Body of pancreas (tissue), 4 donors: ENCODE measurements around the gene LIN52. TPM values are rescaled to one million over a fixed set of nuclear protein-coding genes. Genes with fewer than 3 reads are reported as not detected.

Source experiments
- ATAC-seq: fragments of 150-250 bp; one replicate; pipeline ENCODE4 v1.9.1; 2016
- DNase-seq, 4 donors: peaks; one replicate each; pipeline ENCODE4 v3.0.0-alpha.2; 2019
- H3K27ac ChIP-seq, 4 donors: fragments of 200-600 bp; sonication (generic); 1 replicate in 3 of 4; 2 replicates in 1 of 4; pipeline versions ENCODE4 v1.5.1 to v1.6.1; 2016 to 2019; ENCODE audit warnings: mild to moderate bottlenecking in 1 of 4, mixed read lengths in 1 of 4, moderate library complexity in 1 of 4
- H3K27me3 ChIP-seq, 2 donors: fragments of 200-600 bp; sonication (generic); one replicate each; pipeline ENCODE4 v1.6.0; 2016; ENCODE audit warnings: mild to moderate bottlenecking in 1 of 2
- H3K36me3 ChIP-seq, 2 donors: fragments of 200-600 bp; sonication (generic); replicated peaks in 1 of 2; 2 replicates each; pipeline ENCODE4 v1.5.1; 2016; ENCODE audit warnings: low read depth in 2 of 2; ENCODE audit not compliant: insufficient read depth in 1 of 2
- H3K4me1 ChIP-seq: fragments of 200-600 bp; sonication (generic); one replicate; pipeline ENCODE4 v1.6.0; 2016
- H3K4me3 ChIP-seq, 2 donors: fragments of 200-600 bp; sonication (generic); 1 replicate in 1 of 2; 2 replicates in 1 of 2; pipeline ENCODE4 v1.5.1; 2016 to 2019
- H3K9me3 ChIP-seq, 3 donors: fragments of 200-600 bp; sonication (generic); 1 replicate in 2 of 3; 2 replicates in 1 of 3; pipeline ENCODE4 v1.5.1; 2016
- POLR2A ChIP-seq, 3 donors: fragments of 450-650 bp; IDR thresholded peaks; one replicate each; pipeline ENCODE4 v1.6.1; 2016; ENCODE audit warnings: antibody characterized with exemption in 3 of 3, mild to moderate bottlenecking in 2 of 3
- WGBS, 2 donors: methylation state at CpG; one replicate each; pipeline ENCODE4 v1.1.5; 2017; 5-methylcytosine and 5-hydroxymethylcytosine counted together
- intact Hi-C: fragments of 100-400 bp; cut with DNase I; formaldehyde crosslinking; loops from one replicate; pipeline ENCODE4 v1.15.1; 2023
- total RNA-seq, 2 donors: library from RNA; depleted of rRNA; stranded (reverse); fragments of >200 nt; gene quantifications; one replicate each; pipeline ENCODE4 v1.1.0, GENCODE V29; 2016
- TF ChIP-seq, protein P1 (sequence below), 7 experiments: fragments of 450-650 bp in 4 of 7; fragments of 200-600 bp in 3 of 7; sonication (generic) in 3 of 7; IDR thresholded peaks; one replicate each; pipeline ENCODE4 v1.5.1; 2016 to 2019; ENCODE audit warnings: antibody characterized with exemption in 7 of 7

LIN52 gene
- total RNA-seq, 2 donors from 2014 or later = 3.9 to 4.6 TPM

DNA sequence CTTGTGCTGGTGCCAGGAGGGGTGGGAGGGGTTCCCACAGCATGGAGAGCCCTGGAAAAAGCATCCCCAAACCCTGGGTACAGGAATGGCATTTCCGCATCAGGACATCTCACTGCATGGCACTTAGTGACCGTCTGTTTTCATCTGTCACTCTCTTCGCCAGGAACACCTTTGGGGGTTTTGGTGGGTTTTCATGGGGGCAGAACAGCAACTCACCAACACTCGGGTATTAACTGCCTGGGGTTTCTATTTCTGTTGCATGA, 158.0 kb downstream of the LIN52 start:
- Histone ChIP-seq H3K4me3 (no peak overlapping the region), H3K27ac (no peak overlapping the region), H3K36me3 (no peaks in the 10 kb centered on the region), H3K9me3 (no peaks in the 10 kb centered on the region), H3K27me3 (peaks cover 0 to 34% of the 10 kb centered on the region in 2 donors), H3K4me1 (peaks cover 26% of the 10 kb centered on the region)
- DNase-seq = no peak
- 41 to 52% methylated on average over 4 of the region's 4 CpGs for WGBS, 2 donors
- TF ChIP-seq, protein P1, sequence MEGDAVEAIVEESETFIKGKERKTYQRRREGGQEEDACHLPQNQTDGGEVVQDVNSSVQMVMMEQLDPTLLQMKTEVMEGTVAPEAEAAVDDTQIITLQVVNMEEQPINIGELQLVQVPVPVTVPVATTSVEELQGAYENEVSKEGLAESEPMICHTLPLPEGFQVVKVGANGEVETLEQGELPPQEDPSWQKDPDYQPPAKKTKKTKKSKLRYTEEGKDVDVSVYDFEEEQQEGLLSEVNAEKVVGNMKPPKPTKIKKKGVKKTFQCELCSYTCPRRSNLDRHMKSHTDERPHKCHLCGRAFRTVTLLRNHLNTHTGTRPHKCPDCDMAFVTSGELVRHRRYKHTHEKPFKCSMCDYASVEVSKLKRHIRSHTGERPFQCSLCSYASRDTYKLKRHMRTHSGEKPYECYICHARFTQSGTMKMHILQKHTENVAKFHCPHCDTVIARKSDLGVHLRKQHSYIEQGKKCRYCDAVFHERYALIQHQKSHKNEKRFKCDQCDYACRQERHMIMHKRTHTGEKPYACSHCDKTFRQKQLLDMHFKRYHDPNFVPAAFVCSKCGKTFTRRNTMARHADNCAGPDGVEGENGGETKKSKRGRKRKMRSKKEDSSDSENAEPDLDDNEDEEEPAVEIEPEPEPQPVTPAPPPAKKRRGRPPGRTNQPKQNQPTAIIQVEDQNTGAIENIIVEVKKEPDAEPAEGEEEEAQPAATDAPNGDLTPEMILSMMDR (IDR thresholded peaks at IDR 0.05) = no peak
- TF ChIP-seq POLR2A (IDR thresholded peaks at IDR 0.05) = no peak
- intact Hi-C loops = no loop called here
- no peak for ATAC-seq

DNA sequence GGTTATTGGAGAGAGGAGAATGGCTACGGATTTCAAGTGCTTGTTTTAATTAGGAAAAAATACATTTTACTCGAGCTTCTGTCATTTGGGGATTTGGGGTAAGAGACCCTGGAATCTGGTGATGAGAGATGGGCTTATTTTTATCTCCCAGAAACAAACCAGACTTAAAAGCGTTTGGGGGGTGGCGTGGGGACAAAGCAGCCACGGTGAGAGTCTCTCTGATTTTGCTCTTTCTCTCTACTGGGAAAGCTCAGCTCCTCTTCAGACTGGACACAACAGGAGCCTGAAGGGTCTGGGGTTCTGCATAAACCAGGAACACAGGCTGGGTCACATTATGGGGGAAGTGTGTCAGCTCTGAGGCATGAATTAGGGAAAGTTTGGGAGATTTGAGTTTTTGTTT, 158.3 kb downstream of the LIN52 start:
- WGBS, 2 donors = 18 to 23% methylated on average over 5 of the region's 5 CpGs
- Histone ChIP-seq H3K36me3 (no peaks in the 10 kb centered on the region), H3K9me3 (no peaks in the 10 kb centered on the region), H3K27ac (no peak overlapping the region), H3K4me3 (no peak overlapping the region), H3K4me1 (peaks cover 26% of the 10 kb centered on the region), H3K27me3 (peaks cover 0 to 31% of the 10 kb centered on the region in 2 donors)
- TF ChIP-seq POLR2A (IDR thresholded peaks at IDR 0.05) = no peak
- TF ChIP-seq, protein P1 (IDR thresholded peaks at IDR 0.05) = no peak
- DNase-seq = no peak
- no peak for ATAC-seq
- intact Hi-C loops = no loop called here

DNA sequence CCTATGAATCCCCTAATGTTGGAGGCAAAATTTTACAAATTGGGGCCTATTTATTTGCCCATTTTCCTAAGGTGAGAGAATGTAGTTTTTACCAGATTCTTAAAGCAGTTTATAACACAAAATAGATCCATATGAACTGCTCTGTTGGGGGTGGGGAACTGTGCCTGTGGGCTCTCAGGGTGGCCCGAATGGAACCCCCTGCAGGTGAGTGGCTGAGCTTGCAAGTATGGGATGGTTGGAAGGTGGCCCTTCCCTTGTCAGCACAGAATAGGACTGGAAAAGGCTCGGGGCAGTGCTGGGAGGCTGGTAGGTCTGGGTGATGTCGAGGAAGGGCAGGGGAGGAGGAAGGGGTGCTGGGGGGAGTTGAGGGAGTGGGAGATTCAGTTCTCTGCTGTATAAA, 159.4 kb downstream of the LIN52 start:
- 19 to 27% methylated on average over 3 of the region's 3 CpGs for WGBS, 2 donors
- Histone ChIP-seq H3K4me1 (peaks cover 26% of the 10 kb centered on the region), H3K9me3 (no peaks in the 10 kb centered on the region), H3K27ac (no peak overlapping the region), H3K36me3 (no peaks in the 10 kb centered on the region), H3K27me3 (peaks cover 0 to 30% of the 10 kb centered on the region in 2 donors), H3K4me3 (no peak overlapping the region)
- DNase-seq = no peak
- TF ChIP-seq, protein P1 (IDR thresholded peaks at IDR 0.05) = no peak
- no peak for TF ChIP-seq POLR2A (IDR thresholded peaks at IDR 0.05)
- ATAC-seq = no peak
- intact Hi-C loops = no loop called here

DNA sequence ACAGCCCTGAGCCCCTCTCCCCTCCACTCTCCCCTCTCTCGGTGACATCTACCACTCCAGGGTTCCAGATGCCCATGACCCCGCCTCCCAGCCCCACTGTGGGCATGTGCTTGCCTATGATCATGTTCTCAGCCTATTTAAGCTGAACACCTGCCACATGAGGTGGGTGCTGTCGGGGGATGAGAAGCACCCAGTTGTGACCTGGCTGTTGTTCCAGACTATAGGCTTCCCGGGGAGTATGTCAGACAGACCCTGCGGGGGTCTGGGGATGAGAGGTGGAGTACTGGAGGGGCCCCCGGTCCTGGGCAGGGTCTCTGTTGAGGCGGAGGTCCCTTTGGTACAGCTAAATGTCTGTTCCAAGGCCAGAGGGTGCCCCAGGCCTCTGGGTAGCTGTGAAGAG, 160.5 kb downstream of the LIN52 start:
- Histone ChIP-seq H3K4me1 (peaks cover 15% of the 10 kb centered on the region), H3K9me3 (no peaks in the 10 kb centered on the region), H3K36me3 (no peaks in the 10 kb centered on the region), H3K4me3 (no peak overlapping the region), H3K27me3 (peaks cover 0 to 18% of the 10 kb centered on the region in 2 donors), H3K27ac (no peak overlapping the region)
- no peak for DNase-seq
- intact Hi-C loops = no loop called here
- 52 to 61% methylated on average over 3 to 7 of the region's 7 CpGs for WGBS, 2 donors
- no peak for TF ChIP-seq POLR2A (IDR thresholded peaks at IDR 0.05)
- TF ChIP-seq, protein P1 (IDR thresholded peaks at IDR 0.05) = no peak
- ATAC-seq = no peak

DNA sequence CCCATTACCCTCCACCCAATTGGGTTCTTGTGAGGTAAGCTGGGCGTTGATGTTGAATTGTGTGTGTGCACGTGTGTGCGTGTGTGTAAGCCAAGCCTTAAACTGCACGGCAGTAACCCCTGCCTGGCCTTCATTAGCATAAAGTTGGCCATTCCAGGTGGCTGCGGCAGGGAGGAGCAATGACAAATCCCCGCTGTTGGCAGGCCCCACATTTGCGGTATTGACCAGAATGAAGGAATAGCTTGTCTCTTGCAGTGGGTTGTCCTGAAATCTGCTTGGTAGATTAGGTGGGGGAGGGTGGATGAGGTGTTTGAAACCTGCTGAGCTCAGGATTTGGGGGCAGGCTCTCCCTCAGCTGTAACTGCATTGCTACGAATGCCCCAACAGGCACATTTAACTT, 161.8 kb downstream of the LIN52 start:
- no peak for DNase-seq
- Histone ChIP-seq H3K27ac (no peak overlapping the region), H3K4me1 (peaks cover 6% of the 10 kb centered on the region), H3K4me3 (no peak overlapping the region), H3K27me3 (peaks cover 0 to 6% of the 10 kb centered on the region in 2 donors), H3K36me3 (no peaks in the 10 kb centered on the region), H3K9me3 (no peaks in the 10 kb centered on the region)
- 52 to 68% methylated on average over 3 to 8 of the region's 8 CpGs for WGBS, 2 donors
- ATAC-seq = no peak
- TF ChIP-seq, protein P1 (IDR thresholded peaks at IDR 0.05) = no peak
- no peak for TF ChIP-seq POLR2A (IDR thresholded peaks at IDR 0.05)
- intact Hi-C loops = no loop called here
